HG03066 (cell line): Measurements from ENCODE around the gene ZBTB20.
"Not testable (repeated sequence)": the region's sequence is repeated elsewhere in the genome, so short reads cannot be mapped to it uniquely, and the experiment has no call there.

Source experiments
- ATAC-seq: cut with Tn5 transposase; IDR thresholded peaks from one replicate; pipeline ENCODE4 v1.9.1; 2021; ENCODE audit warnings: low read depth; ENCODE audit not compliant: unreplicated experiment

The ZBTB20 gene

DNA sequence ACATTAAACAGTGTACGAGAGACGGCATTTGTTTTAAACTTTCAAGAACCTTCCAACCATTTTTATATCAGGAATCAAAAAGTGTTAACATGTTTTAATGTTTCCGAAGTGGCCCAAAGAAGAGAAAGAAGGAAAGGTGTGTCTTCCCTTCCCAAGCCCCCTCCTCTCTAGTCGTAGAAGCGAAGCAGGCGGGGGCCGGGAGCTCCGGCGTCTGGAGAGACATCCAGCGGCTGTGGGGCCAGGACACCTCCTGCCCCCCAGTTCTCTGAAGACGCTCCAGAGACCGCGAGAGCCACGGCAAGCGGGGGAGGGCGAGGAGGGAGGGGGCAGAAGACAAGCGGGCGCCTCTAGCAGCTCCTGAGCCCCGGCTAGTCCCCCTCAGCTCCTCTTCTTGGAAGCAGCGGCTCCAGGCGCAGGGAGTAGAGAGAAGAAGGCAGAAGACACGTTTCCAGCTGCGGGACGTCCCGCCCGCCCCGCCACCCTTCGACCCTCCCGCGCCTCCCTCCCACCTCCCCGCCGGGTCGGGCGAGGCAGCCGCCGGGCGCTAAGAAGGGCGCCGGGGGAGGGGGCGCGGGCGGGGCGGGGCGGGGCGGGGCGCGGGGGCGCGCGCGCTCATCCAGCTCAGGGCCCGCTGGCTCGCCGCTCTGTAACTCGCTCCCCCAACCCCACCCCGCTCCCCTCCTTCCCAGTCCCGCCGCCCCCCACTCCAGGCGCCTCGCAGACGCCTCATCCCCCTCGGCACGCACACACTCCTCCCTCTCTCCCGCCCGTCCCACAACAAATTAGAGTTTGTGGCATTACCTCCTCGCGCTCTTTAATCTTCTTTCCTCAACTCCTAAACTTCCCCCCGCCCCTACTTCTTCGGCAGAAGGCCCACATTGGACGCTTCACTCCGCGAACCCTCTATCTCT, at the start of gene ZBTB20:
Gene ZBTB20 (minus strand): TSS at position 871 of the 911 bp plus-strand sequence.
- ATAC-seq = peak; percentile 31

DNA sequence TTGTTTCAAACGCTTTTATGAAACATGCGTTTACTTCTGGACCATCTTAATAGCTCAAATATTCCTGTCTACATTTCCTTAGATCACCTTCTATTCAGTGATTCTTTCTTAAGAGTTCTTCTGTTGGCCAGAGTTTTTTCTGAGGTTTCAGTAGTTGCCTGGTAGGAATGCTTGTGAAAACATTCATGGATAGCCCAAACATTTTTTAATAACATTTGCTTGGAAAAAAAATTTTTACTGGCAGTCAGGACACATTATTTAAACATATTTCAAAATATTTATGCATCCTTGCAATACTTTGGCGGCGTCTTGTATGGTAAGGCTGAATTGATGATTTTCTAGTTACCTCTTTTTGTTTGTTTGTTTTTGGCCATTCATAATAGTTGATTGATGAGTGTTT, 47.4 kb upstream of the ZBTB20 start:
- no peak for ATAC-seq

DNA sequence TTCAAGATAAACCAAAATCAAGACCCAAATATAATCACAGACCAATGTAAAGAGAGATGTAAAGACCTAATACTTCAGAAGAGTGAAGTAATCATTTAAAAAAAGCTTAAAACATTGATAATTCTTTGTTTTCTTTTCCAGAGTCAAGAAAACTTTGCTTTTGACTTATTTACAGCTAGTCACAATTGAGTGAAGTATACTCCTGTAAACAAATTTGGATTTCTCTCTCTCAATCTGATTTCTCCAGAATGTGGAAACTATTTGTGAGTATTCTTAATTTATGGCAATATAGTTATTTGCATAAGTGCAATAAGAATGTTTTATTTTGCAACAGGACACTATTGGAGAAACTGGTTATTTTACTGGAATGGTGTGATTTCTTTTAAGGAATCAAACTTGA, 43.7 kb upstream of the ZBTB20 start:
- no peak for ATAC-seq

DNA sequence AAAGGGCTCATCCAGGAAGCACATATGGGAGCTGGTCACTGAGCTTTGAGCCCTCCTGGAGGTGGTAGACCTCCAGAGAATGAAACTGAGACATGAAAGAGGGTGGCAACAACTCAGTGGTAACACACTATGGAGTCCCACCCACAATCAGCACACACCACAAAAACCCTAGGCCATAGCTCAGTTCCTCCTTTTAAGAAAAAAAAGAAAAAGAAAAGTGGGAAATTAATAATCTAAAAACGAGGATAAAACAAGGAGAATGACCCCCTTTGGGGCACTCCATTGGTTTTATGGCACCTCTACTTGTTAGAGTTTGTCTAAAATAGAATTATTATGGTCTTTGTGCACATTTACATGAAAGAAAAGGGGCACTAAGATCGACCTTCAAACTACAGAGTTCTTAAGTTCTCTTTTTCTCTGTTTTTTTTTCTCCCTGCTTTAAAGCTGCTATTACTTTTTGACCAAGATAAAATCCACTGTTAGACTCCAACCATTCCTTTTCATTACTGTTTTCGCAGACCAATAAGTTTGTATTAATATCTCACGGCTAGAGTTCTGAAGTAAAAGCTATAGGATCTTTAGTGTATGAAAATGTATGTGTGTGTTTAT, 40.2 kb upstream of the ZBTB20 start:
- peak; percentile 100 for ATAC-seq

DNA sequence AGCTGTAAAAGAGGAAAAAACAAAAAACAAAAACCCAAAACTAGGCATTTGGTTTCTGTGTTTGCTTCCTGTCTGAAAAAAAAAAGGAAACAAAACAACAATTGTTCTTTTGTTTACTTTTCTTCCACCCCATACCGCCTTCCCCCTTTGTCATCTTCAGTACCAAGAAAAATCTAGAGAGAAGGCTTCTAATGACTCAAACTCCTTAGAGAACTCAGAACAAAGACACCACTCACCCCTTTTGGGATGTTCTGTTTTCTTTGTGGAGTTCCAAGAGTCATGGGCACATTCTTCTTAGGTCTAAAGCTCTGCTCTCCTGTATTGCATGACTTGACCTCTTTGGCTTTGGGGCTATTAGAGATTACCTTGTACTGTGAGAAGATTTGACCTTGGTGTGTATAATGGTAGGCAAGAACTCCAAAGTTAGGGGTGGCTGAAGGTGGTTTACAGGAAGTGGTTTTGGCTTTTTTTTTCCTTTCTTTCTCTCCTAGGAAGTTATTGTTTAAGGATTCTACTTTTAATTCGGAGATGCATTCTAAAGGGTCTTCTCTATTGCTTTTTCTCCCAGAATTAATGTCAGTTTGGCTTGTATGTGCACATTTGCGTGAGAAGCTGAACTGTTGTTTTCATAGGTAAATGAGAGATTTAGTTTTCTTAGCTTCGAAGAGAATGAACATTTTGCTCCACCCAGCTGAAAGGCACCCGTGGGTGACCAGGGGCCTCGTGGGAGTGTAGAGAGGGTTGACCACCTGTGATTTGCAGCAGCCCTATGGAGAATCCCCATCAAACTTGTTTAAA, 39.5 kb upstream of the ZBTB20 start:
- ATAC-seq = peak; percentile 41

DNA sequence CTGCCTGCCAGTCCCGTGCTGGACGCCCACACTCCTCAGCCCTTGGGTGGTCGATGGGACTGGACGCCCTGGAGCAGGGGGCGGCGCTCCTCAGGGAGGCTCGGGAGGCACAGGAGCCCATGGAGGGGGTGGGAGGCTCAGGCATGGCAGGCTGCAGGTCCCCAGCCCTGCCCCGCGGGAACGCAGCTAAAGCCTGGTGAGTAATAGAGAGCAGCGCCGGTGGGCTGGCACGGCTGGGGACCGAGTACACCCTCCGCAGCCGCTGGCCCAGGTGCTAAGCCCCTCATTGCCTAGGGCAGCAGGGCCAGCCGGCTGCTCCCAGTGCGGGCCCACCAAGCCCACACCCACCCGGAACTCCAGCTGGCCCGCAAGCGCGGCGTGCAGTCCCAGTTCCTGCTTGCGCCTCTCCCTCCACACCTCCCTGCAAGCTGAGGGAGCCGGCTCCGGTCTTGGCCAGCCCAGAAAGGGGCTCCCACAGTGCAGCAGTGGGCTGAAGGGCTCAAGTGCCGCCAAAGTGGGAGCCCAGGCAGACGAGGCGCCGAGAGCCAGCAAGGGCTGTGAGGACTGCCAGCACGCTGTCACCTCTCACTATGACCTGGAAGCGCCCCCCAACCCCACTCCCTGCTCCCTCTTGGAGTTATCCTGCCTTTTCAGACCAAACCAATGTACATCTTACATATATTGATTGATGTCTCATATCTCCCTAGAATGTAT, 37.9 kb upstream of the ZBTB20 start:
- ATAC-seq = not testable (repeated sequence)

DNA sequence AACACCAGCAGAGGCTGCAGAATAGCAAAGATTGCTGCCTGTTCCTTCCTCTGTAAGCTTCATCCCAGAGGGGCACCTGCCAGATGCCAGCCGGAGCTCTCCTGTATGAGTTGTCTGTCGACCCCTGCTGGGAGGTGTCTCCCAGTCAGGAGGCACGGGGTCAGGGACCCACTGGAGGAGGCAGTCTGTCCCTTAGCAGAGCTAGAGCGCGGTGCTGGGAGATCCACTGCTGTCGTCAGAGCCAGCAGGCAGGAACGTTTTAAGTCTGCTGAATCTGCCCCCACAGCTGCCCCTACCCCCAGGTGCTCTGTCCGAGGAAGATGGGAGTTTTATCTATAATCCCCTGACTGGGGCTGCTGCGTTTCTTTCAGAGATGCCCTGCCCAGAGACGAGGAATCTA, 31.8 kb upstream of the ZBTB20 start:
- ATAC-seq = not testable (repeated sequence)

DNA sequence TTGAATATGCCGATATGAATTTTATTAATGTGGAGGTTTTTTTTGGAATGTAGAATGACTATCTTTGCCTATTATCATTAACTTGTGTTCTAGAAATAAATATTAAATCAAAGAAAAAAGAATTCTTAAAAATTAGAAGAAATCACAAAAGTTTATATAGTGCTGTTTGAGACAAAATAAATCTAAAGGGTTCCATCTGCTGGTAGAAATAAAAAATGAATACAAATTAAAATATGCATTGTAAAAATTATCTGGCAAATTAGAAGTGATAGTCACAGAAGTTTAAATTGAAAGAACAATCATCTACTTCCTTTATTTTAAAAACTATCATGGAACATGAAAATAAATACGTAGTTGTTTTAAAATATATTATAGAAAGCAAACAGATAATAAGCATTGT, 22.7 kb upstream of the ZBTB20 start:
- ATAC-seq = no peak

DNA sequence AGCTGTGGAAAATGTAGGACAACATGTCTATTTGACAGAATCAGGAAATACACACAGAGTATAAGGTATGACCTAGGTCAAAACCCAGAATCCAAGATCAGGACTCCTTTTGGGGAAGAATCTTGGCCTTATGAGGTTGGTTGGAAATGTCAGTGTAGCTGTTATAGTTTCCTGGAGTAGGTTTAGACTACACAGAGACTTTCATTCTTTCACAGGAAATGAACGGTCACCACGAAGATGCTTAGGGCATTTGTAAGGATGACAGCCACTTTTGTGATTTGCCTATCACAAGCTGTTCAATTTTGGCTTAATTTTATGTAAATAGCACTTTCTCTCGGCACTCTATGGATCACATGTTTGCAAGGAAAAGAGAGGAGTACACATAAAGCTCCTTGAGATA, 18.6 kb upstream of the ZBTB20 start:
- no peak for ATAC-seq

DNA sequence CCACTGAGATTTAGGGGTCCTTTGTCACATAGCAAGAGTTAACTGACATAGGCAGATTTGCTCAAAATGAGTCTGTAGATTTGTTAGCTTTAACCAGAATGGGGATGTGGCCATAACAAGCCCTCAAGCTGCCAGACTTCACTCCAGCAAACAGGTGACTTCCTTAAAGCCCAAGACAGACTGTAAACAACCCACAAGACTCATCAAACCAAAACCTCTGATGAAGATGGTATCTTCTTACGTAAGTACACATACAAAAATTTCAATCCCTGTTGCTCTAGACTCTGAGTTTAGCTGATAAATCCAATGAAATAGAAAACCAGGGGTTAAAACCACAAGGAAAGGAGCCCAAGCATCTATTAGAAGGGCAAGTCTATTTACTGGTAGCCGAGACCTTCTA, 18.2 kb upstream of the ZBTB20 start:
- no peak for ATAC-seq

DNA sequence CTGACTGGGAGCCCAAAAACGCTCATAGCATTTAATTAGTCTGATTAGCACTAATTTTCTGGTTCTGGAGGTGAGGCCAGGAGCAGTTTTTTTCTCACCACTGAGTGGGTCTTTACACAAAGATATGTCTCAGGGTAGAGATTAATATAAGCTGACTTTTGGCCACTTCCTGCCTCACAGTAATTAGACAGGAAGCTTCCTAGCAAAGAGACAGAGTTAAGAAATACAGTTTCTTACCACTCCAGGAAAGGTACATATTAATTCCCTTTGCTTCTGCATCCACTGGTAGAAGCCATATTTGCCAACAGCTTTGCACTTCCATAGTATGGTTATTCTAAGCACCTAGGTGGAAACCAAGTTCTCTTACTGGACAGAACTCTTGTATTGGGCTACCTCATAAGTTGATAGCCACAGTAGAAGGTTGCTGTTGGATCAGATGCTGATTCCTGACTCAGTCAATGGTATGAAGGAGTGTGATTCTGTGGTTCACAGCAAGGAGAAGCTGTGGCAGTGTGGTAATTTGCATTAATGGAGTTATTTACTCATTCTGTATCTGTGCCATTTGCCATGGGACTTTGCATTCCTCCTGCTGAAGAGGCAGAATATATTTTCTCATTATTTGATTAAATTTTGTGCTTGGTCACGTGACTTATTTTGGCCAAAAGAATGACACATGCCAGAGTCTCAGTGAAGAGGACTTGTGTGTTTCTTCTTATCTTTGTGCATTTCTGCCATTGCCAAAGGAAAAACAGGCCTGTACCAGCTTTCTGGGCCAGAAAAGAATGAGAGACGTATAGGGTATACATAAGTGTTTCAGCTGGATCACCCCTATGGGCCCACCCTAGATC, 17.5 kb upstream of the ZBTB20 start:
- ATAC-seq = no peak

DNA sequence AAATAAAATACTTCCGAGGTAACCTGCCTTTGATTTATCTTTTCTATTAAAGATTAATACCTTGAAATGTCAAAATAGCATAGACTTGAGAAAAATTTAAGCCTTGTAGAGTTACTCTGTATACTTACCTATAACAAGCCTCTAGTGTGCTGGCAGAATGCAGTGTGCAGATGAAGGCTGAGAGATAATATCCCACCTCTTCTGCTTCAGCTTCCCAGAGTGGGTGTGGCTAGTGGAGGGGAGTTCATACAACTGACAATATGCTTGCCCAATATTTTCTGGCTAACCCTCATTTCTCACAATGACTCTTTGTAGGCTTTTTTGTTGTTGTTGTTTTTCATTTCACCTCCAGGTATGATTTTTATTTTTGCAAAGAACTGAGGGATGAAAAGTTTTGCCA, 15.7 kb upstream of the ZBTB20 start:
- no peak for ATAC-seq

DNA sequence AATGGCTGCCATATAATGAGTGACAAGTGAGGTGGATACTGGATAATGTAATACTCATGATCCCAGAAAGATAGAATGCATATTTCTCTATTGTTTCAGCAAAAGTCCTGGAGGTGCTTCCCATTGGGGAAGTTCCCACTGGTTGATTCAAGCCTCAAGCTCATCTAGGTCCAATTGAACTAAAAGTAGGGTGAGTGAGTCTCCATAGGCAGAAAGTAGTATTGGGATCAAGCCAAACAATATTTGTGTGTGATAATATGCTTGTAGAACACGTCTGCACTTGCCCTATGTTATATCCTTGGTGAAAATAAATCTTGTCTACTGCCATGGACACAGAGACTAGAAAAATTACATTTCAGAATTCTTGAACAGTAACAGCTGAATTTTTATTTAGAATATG, 14.8 kb upstream of the ZBTB20 start:
- ATAC-seq = no peak

DNA sequence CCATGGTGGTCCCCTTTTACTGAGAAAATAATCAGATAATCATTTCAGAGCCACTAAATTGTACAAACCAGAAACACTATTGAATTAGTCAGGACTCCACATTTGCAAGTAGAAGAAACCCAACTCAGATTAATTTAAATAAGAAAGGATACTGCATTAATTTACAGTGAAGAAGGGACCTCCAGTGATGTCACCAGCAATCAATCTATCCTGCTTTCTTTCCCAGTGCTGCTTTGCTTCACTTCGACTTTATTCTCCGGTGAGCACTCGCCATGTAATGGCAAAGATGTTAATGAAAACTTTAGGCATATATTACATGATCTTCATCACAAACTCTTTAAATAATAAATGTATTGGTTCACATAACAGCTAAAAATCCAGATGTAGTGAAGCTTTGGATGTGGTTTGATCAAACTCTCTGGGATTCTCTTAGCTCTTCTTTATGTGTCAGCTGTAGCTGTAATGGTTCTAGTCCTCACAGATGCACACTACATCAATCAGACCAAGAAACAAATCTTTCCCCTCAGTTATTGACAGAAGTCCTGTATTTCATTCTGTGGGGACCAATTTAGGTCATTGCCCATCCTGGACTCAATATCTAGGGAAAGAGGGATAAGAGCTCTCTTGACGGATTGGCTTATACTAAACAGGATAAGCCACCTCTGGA, 14.2 kb upstream of the ZBTB20 start:
- no peak for ATAC-seq

DNA sequence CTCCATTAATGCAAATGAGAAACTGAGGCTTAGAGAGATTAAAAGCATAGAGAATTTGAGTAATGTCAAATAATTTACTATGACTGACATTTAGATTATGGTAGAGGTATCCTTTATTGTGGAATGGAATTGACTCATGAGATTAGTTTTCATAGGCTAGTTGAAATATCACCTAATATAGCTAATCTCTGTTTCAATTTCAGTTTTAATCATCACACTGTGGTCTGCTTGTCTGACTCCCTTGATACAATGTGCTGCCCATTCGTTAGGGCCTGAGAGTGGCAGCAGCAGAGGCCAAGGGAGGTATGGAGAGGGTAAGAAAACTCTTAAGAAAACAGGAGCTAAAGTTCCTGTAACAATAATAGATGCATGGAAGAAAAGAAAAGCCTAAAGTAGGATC, 13.2 kb upstream of the ZBTB20 start:
- ATAC-seq = peak; percentile 98

DNA sequence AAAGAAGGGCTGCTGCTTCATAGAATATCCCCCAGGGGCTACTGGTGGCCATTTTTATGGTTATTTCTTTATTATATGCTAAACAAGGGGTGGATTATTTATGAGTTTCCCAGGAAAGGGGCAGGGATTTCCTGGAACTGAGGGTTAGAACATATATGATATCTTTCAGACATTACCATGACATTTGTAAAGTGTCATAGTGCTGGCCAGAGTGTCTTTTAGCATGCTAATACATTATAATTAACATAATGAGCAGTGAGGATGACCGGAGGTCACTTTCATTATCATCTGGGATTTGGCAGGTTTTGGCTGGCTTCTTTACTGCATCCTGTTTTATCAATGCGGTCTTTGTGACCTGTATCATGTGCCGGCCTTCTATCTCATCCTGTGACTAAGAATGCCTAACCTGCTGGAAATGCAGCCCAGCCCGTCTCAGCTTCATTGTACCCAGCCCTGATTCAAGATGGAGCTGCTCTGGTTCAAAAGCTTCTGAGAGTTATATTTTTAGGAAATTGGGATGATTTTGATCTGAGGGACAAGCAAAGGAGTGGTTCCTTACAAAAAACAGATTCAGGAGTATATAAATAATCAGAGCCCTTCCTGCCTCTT, 9.1 kb upstream of the ZBTB20 start:
- no peak for ATAC-seq

DNA sequence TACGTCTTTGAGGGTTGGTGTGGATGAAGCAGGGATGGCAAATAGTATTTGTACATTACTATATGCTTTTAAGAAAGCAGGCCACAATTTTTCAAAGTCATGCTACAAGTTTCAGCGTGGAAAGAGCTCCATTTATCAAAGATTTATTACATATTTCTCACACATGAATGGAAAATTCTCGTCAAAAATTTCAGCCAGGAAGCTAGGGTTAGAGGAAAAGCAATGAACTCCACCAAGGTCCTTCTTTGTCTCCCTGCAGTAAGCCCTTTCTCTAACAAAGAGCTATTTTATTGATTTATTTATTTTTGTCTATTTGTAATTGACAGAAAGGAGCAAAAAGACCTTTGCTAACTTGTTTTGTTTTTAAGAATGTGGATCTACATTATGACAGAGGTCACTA, 7.5 kb upstream of the ZBTB20 start:
- ATAC-seq = no peak

DNA sequence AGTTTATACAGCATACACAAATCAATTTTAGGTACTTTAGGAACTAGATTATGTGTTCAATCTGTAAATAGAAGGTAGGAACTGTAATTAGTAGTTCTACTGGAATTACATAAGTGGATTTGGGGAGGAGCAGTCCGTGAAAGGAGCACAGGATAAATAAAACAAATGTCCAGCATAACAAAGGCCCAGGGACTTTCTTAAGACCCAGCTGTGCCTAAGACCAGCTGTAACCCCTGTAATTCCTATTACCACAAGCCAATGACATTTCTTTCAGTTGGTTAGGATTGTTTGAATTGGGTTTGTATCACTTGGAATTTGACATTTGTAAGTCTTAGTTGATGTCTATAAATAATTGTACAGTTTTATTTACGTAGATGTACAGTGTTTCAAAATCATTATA, 4.8 kb upstream of the ZBTB20 start:
- no peak for ATAC-seq
